WERI-Rb-1 (cell line): ENCODE results near the gene INHBB.

Experiments used
- DNase-seq: peaks from one replicate; pipeline ENCODE4 v3.0.0-alpha.2; 2020
- H3K27ac ChIP-seq: fragments of 250-450 bp; sonication (Bioruptor Pico); 2 replicates; pipeline ENCODE4 v1.5.1; 2020; ENCODE audit warnings: mild to moderate bottlenecking, moderate library complexity
- H3K27me3 ChIP-seq: fragments of 250-450 bp; sonication (Bioruptor Pico); 2 replicates; pipeline ENCODE4 v1.5.1; 2021; ENCODE audit warnings: mild to moderate bottlenecking, low read depth, moderate library complexity; ENCODE audit not compliant: insufficient read depth, severe bottlenecking
- H3K36me3 ChIP-seq: fragments of 250-450 bp; sonication (Bioruptor Pico); 2 replicates; pipeline ENCODE4 v1.5.1; 2020; ENCODE audit warnings: mild to moderate bottlenecking, moderate library complexity
- H3K4me3 ChIP-seq: 2 replicates; pipeline ENCODE4 v1.5.1; 2011; ENCODE audit warnings: low read depth, mild to moderate bottlenecking, control low read depth, low read length
- H3K9me3 ChIP-seq: fragments of 250-450 bp; sonication (Bioruptor Pico); 2 replicates; pipeline ENCODE4 v1.5.1; 2021; ENCODE audit warnings: mild to moderate bottlenecking, moderate library complexity; ENCODE audit not compliant: severe bottlenecking
- TF ChIP-seq, protein P1 (sequence below): IDR thresholded peaks from 2 replicates; pipeline ENCODE4 v1.5.1; 2011; ENCODE audit warnings: low read depth, mild to moderate bottlenecking, control low read depth, inconsistent platforms, low read length

Gene INHBB

GRCh38 chr2:120366698-120367097 lies 20.8 kb downstream of the INHBB start:
- TF ChIP-seq, protein P1, sequence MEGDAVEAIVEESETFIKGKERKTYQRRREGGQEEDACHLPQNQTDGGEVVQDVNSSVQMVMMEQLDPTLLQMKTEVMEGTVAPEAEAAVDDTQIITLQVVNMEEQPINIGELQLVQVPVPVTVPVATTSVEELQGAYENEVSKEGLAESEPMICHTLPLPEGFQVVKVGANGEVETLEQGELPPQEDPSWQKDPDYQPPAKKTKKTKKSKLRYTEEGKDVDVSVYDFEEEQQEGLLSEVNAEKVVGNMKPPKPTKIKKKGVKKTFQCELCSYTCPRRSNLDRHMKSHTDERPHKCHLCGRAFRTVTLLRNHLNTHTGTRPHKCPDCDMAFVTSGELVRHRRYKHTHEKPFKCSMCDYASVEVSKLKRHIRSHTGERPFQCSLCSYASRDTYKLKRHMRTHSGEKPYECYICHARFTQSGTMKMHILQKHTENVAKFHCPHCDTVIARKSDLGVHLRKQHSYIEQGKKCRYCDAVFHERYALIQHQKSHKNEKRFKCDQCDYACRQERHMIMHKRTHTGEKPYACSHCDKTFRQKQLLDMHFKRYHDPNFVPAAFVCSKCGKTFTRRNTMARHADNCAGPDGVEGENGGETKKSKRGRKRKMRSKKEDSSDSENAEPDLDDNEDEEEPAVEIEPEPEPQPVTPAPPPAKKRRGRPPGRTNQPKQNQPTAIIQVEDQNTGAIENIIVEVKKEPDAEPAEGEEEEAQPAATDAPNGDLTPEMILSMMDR: no peak
- H3K36me3 ChIP-seq: no peaks in the 10 kb centered on the region
- no peaks in the 10 kb centered on the region for H3K9me3 ChIP-seq
- no peak overlapping the region for H3K4me3 ChIP-seq
- H3K27ac ChIP-seq: no peak overlapping the region
- no peaks in the 10 kb centered on the region for H3K27me3 ChIP-seq
- DNase-seq: no peak

GRCh38 chr2:120367221-120367620 lies 21.3 kb downstream of the INHBB start:
- TF ChIP-seq, protein P1: no peak
- no peaks in the 10 kb centered on the region for H3K9me3 ChIP-seq
- no peak overlapping the region for H3K27ac ChIP-seq
- H3K36me3 ChIP-seq: no peaks in the 10 kb centered on the region
- H3K27me3 ChIP-seq: no peaks in the 10 kb centered on the region
- H3K4me3 ChIP-seq: no peak overlapping the region
- no peak for DNase-seq

GRCh38 chr2:120367649-120368048 lies 21.7 kb downstream of the INHBB start:
- H3K27ac ChIP-seq: no peak overlapping the region

DNA sequence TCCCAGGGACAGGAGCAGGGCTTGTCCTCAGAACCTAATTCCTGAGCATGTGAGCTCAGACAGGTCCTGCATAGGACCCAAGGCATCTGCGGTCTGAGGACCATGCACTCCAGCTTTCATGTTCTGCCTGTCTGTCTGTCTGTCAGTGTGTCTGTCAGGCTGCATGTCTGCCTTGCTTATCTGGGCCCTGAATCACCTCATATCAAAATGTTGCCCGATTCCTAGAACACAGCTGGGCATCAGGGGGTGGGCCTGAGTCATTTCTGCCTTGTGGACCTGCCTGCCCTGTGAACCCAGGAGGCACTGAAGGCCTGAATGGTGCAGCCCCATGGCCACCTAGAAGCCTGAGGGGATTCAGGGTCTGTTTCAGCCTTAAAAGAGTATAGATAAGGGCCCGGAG lies 22.1 kb downstream of the INHBB start:
- H3K27ac ChIP-seq: no peak overlapping the region
- no peak for DNase-seq
- TF ChIP-seq, protein P1: no peak

More at GRCh38 chr2:120367649-120368048, 21.7 kb downstream of the INHBB start:
- Histone ChIP-seq H3K36me3 (no peaks in the 10 kb centered on the region), H3K9me3 (no peaks in the 10 kb centered on the region), H3K27me3 (no peaks in the 10 kb centered on the region), H3K4me3 (no peak overlapping the region)
- no peak for DNase-seq
- TF ChIP-seq, protein P1: no peak

GRCh38 chr2:120369250-120369649 lies 23.3 kb downstream of the INHBB start:
- H3K27ac ChIP-seq: no peak overlapping the region
- no peak overlapping the region for H3K4me3 ChIP-seq
- no peaks in the 10 kb centered on the region for H3K9me3 ChIP-seq
- no peak for DNase-seq
- H3K27me3 ChIP-seq: no peaks in the 10 kb centered on the region
- H3K36me3 ChIP-seq: no peaks in the 10 kb centered on the region
- TF ChIP-seq, protein P1: no peak

More for the DNA sequence above, 22.1 kb downstream of the INHBB start:
- H3K27me3 ChIP-seq: no peaks in the 10 kb centered on the region
- H3K36me3 ChIP-seq: no peaks in the 10 kb centered on the region
- H3K9me3 ChIP-seq: no peaks in the 10 kb centered on the region
- H3K4me3 ChIP-seq: no peak overlapping the region

DNA sequence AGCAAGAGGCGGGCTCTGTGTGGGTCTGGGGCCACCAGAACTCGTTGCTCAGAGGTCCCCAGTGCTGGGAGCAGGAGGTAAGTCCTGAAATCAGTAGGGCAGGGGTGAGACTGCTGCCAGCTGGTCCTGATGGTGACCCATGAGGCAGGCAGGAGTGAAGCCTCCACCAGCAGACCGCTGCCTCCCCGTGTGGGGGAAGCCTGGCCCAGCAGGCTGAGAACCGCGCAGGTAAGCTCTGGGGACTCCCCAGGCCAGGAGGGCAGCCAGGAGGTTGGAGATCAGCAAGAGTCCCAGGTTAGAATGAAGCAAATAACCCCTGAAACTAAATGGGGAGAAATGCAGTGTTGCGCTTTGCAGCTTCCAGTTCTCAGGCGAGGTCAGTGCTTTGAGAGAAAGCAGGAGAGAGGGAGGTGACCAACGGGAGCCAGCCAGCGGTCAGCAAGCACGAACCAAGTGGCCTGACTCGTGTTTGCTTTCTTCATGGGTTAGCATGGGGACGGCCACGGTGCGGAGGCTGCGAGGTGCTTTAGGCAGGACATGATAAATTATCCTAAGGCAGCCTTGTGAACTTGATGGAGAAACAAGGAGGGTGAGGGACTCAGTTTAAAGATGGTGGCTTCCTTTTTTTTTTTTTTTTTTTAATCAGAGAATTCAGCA lies 26.2 kb downstream of the INHBB start:
- Histone ChIP-seq H3K27ac (no peak overlapping the region), H3K36me3 (no peaks in the 10 kb centered on the region), H3K4me3 (no peak overlapping the region), H3K27me3 (no peaks in the 10 kb centered on the region), H3K9me3 (no peaks in the 10 kb centered on the region)
- TF ChIP-seq, protein P1: no peak
- no peak for DNase-seq
